Upper lobe of right lung (tissue), 1 donor: ENCODE measurements around the gene VWA5B1. TPM values are rescaled to one million over a fixed set of nuclear protein-coding genes. Genes with fewer than 3 reads are reported as not detected.

Experiments used
- ATAC-seq: fragments of 200-7000 bp; cut with Tn5 transposase; one replicate; pipeline ENCODE4 v1.9.1; 2020; ENCODE audit warnings: mild to moderate bottlenecking, moderate library complexity
- DNase-seq: peaks from one replicate; pipeline ENCODE4 v3.0.0-alpha.2; 2020
- H3K27ac ChIP-seq: fragments of 200-600 bp; one replicate; pipeline ENCODE4 v1.8.0; 2022
- H3K27me3 ChIP-seq: fragments of 200-600 bp; one replicate; pipeline ENCODE4 v1.8.0; 2022; ENCODE audit warnings: mild to moderate bottlenecking
- H3K36me3 ChIP-seq: fragments of 200-600 bp; one replicate; pipeline ENCODE4 v1.8.0; 2022
- H3K4me1 ChIP-seq: fragments of 200-600 bp; one replicate; pipeline ENCODE4 v1.8.0; 2022
- H3K4me3 ChIP-seq: fragments of 200-600 bp; one replicate; pipeline ENCODE4 v1.8.0; 2022; ENCODE audit warnings: mild to moderate bottlenecking
- H3K9me3 ChIP-seq: fragments of 200-600 bp; one replicate; pipeline ENCODE4 v1.8.0; 2022
- CTCF ChIP-seq: fragments of 200-600 bp; IDR thresholded peaks from one replicate; pipeline ENCODE4 v1.8.0; 2022; ENCODE audit warnings: antibody characterized with exemption
- intact Hi-C: fragments of 100-400 bp; cut with DNase I; formaldehyde crosslinking; loops from one replicate; pipeline ENCODE4 v1.11.0; 2022
- total RNA-seq: library from RNA; stranded (reverse); fragmentation: NEBNext Ultra II Directional; extraction: Animal tissue kit (Norgen Biotek cat#: 25700); gene quantifications from one replicate; pipeline ENCODE4 v1.2.1, GENCODE V29; 2021
- donor health status: DM: no; HTN: yes; CAD: no; lungs with severe emphysema.

VWA5B1 gene
- total RNA-seq, 1 donor from 2014 or later = 0.09 TPM

GRCh38 chr1:20252587-20252986 is 38.1 kb upstream of the VWA5B1 start:
- intact Hi-C loops = no loop called here
- H3K27ac ChIP-seq = no peak overlapping the region
- no peak for DNase-seq
- H3K4me1 ChIP-seq = no peaks in the 10 kb centered on the region
- no peaks in the 10 kb centered on the region for H3K36me3 ChIP-seq
- no peak for TF ChIP-seq CTCF
- H3K4me3 ChIP-seq = no peak overlapping the region
- no peaks in the 10 kb centered on the region for H3K9me3 ChIP-seq
- no peak for ATAC-seq
- peaks cover 5% of the 10 kb centered on the region for H3K27me3 ChIP-seq

DNA sequence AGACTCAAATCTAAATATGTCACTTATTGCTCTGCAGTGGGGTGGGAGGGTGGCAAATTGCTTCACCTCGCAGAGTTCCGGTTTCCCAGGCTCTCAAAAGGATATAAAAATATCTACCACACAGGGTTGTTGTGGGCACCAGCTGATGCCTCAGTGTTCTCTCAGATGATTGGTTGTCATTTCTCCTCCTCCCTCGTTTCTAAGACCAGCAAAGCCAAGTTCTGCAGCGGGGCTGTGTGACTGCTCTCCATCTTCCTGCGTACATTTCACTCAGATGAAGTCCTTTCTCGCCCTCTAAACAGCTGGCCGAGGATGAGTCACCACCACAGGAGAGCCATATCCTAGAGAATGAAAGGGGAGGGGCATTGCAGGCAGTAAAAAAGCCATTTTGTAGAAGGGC is 35.0 kb upstream of the VWA5B1 start:
- Histone ChIP-seq H3K27ac (no peak overlapping the region), H3K27me3 (peaks cover 5% of the 10 kb centered on the region), H3K36me3 (no peaks in the 10 kb centered on the region), H3K4me3 (no peak overlapping the region), H3K9me3 (no peaks in the 10 kb centered on the region), H3K4me1 (no peaks in the 10 kb centered on the region)
- ATAC-seq (no peak), DNase-seq (no peak)
- intact Hi-C loops = no loop called here
- no peak for TF ChIP-seq CTCF

DNA sequence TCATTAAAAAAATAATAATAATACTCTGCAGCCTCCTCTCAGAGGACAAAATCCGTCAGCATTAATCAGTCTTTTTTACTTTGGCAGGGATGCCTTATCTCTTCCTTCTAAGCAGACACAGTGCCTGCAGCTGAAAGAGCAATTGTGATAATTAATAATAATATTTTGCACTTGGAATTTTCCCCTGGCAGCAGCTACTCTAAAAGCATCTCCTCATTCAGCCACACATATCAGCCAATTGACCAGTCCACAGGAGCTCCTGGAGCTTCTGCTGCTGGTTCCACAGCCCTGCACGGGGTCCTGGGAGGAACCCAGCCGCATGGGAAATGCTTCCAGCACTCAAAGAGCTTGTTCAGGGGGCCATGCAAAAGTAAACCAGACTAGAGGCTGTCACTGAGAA is 31.0 kb upstream of the VWA5B1 start:
- no peaks in the 10 kb centered on the region for H3K36me3 ChIP-seq
- DNase-seq (no peak), ATAC-seq (no peak)
- H3K4me1 ChIP-seq = no peaks in the 10 kb centered on the region
- intact Hi-C loops = no loop called here
- no peaks in the 10 kb centered on the region for H3K9me3 ChIP-seq
- H3K27ac ChIP-seq = no peak overlapping the region
- peaks cover 5% of the 10 kb centered on the region for H3K27me3 ChIP-seq
- TF ChIP-seq CTCF = no peak
- no peak overlapping the region for H3K4me3 ChIP-seq

DNA sequence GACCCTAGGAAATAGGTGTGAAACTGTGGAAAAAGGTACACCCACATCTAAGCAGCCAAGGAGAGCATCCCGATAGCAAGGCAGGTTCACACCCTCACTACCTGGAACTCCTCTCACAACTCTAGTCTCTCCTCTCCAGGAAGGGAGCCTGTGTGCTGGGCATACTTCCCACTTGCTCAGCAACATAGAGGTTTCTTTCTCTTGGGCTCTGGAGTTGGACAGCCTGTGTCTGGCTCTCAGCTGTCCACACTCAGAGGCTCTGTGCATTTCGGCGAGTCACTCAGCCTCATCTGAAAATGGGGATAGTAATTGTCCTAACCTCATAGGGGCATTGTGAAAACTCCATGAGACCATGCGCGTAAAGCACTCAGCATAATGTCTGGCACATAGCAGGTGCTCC is 29.6 kb upstream of the VWA5B1 start:
- Histone ChIP-seq H3K9me3 (no peaks in the 10 kb centered on the region), H3K36me3 (no peaks in the 10 kb centered on the region), H3K27me3 (no peaks in the 10 kb centered on the region), H3K27ac (no peak overlapping the region), H3K4me3 (no peak overlapping the region), H3K4me1 (no peaks in the 10 kb centered on the region)
- TF ChIP-seq CTCF = no peak
- intact Hi-C loops = no loop called here
- ATAC-seq = no peak
- DNase-seq = no peak

GRCh38 chr1:20262810-20263534 is 27.7 kb upstream of the VWA5B1 start:
- Histone ChIP-seq H3K9me3 (no peaks in the 10 kb centered on the region), H3K4me1 (no peaks in the 10 kb centered on the region), H3K27ac (no peak overlapping the region), H3K4me3 (no peak overlapping the region), H3K27me3 (no peaks in the 10 kb centered on the region), H3K36me3 (no peaks in the 10 kb centered on the region)
- intact Hi-C loops = no loop called here
- ATAC-seq = no peak
- no peak for DNase-seq
- TF ChIP-seq CTCF = no peak

GRCh38 chr1:20265250-20265649 is 25.4 kb upstream of the VWA5B1 start:
- no peaks in the 10 kb centered on the region for H3K36me3 ChIP-seq
- ATAC-seq = peak; percentile 46
- no peaks in the 10 kb centered on the region for H3K27me3 ChIP-seq
- H3K9me3 ChIP-seq = no peaks in the 10 kb centered on the region
- H3K27ac ChIP-seq = peak overlapping the region; percentile 17
- no peaks in the 10 kb centered on the region for H3K4me1 ChIP-seq
- intact Hi-C loops = no loop called here
- no peak overlapping the region for H3K4me3 ChIP-seq
- DNase-seq = no peak
- no peak for TF ChIP-seq CTCF
